Large intestine (tissue), 3 donors: Measurements from ENCODE around the gene C18orf32. TPM values are rescaled to one million over a fixed set of nuclear protein-coding genes. Genes with fewer than 3 reads are reported as not detected.
"Not testable (repeated sequence)": the region's sequence is repeated elsewhere in the genome, so short reads cannot be mapped to it uniquely, and the experiment has no call there.

Experiments used
- DNase-seq, 2 donors: peaks; one replicate each; pipeline versions ENCODE4 v3.0.0 to v3.0.0-alpha.2; 2013
- H3K27ac ChIP-seq: one replicate; pipeline ENCODE4 v1.5.1; 2013; ENCODE audit warnings: low read length
- H3K27me3 ChIP-seq: 2 replicates; pipeline ENCODE4 v1.6.1; 2013; ENCODE audit warnings: low read length; ENCODE audit not compliant: control insufficient read depth, insufficient read depth
- H3K36me3 ChIP-seq: 2 replicates; pipeline ENCODE4 v1.6.1; 2013; ENCODE audit warnings: low read length; ENCODE audit not compliant: control insufficient read depth, insufficient read depth
- H3K4me1 ChIP-seq: one replicate; pipeline ENCODE4 v1.6.1; 2013; ENCODE audit warnings: low read length; ENCODE audit not compliant: control insufficient read depth, insufficient read depth
- H3K4me3 ChIP-seq: one replicate; pipeline ENCODE4 v1.5.1; 2013; ENCODE audit warnings: low read length
- H3K9me3 ChIP-seq: one replicate; pipeline ENCODE4 v1.6.1; 2013; ENCODE audit warnings: mild to moderate bottlenecking, low read depth, low read length, moderate library complexity; ENCODE audit not compliant: control insufficient read depth
- WGBS: methylation state at CpG from one replicate; pipeline ENCODE4 v1.1.5; 2013; ENCODE audit warnings: low lambda C conversion rate; ENCODE audit not compliant: insufficient coverage; 5-methylcytosine and 5-hydroxymethylcytosine counted together
- polyA plus RNA-seq: library from polyadenylated mRNA; unstranded; fragments of 120-200 nt; gene quantifications from one replicate; pipeline ENCODE4 v1.2.1, GENCODE V29; 2013

C18orf32 gene
- polyA plus RNA-seq, 1 donor, result 48.8 TPM

DNA sequence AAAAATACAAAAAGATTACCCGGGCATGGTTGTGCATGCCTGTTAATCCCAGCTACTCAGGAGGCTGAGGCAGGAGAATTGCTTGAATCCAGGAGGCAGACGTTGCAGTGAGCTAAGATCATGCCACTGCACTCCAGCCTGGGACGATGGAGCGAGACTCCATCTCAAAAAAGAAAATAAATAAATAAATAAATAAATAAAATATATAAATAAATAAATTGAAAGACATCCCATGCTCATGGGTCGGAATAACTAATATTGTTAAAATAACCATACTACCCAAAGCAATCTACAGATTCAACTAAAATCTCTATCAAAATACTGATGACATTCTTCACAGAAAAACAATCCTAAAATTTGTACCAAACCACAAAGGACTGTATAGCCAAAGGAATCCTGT lies 19.4 kb upstream of the C18orf32 start:
- not testable (repeated sequence) for H3K27me3 ChIP-seq, H3K27ac ChIP-seq, H3K36me3 ChIP-seq, H3K4me1 ChIP-seq, H3K9me3 ChIP-seq, DNase-seq, H3K4me3 ChIP-seq
- WGBS, result 100% methylated on average over 2 of the region's 5 CpGs

DNA sequence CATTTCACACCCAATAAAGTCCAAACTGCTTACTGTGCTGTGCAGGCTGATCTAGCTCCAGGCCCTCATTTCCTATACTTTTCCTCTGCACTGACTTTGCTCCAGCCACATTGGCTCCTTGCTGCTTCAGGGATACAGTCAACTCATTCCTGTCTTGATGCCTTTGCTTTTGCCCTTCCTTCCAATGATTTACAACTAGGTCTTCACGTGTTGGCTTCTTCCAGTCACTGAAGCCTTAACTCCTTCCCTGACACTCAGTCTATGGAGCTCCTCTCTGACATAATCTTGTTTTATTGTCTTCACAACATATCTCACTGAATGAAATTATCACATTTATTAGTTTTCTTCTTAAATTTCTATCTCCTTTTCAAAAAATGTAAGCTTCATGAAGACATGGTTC lies 16.9 kb upstream of the C18orf32 start:
- H3K4me3 ChIP-seq, result no peak overlapping the region
- no peak overlapping the region for H3K27ac ChIP-seq
- no peaks in the 10 kb centered on the region for H3K9me3 ChIP-seq
- H3K27me3 ChIP-seq, result peaks cover 2% of the 10 kb centered on the region
- WGBS, result 0% methylated on average over 1 of the region's 1 CpG
- DNase-seq, result no peak
- no peaks in the 10 kb centered on the region for H3K36me3 ChIP-seq
- no peaks in the 10 kb centered on the region for H3K4me1 ChIP-seq

DNA sequence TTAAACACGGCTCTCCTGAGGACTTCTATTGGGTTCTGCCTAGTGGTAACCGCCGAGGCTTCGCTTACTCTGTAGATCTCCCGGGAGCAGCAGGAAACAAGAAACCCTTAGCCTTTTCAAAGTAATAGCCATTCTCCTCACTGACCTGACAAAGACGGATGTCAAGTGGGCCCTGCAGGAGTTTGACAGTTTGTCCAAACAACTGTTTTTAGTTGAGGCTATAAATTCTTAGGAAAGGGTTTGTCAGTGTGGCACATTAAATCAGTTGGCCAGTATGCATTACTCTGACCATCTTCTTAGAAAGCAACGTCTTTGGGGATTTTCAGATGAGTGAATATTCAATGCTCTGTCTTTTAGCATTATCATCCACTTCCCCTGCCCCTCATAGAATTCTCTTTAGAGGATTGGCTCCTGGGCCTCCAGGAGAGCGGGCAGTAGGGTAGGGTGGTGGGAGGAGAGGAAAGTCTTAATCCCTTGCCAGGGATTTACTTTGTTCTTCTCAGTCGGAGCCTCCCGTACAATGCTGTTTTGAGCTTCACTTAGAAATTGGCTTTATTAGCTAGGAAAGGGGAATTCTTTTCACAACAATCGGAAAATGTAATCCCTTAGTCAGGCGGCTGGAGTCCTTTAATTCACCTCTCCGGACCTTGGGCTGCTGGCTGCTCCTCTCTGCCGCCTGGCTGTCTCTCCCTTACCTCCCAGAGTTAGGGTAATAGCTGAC lies 13.3 kb upstream of the C18orf32 start:
- H3K36me3 ChIP-seq, result no peaks in the 10 kb centered on the region
- H3K27me3 ChIP-seq, result peaks cover 2% of the 10 kb centered on the region
- H3K9me3 ChIP-seq, result no peaks in the 10 kb centered on the region
- DNase-seq, result no peak
- H3K27ac ChIP-seq, result no peak overlapping the region
- no peaks in the 10 kb centered on the region for H3K4me1 ChIP-seq
- WGBS, result no CpG with 5 or more reads among the region's 14 CpGs
- no peak overlapping the region for H3K4me3 ChIP-seq

DNA sequence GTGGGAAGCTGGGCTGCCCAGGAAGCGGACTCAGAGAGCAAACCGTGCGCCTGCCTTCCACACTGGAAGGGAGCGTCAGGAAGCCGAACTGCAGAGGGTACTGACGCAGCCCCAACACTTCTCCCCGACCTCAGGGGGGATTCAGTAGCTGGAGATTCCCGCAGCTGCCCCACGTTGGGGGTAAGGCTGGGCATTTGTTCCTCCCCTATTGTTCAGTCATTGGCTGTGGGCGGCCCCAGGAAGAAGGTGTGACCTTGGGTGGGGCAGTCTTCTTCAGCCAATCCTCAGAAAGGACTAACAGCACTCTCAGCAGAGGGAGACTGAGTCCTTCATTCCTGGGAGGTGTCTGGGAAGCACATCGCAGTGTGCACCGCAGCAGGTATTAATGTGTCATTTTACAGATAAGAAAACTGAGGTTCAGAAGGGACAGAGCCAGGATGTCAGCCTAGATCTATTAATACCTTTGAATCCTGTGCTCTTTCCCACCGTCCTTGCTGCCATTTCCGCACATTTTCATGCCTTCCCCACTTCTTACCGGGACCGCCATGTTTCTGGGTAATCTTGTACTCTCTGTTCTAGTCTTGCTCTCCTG lies 12.1 kb upstream of the C18orf32 start:
- Histone ChIP-seq H3K27ac (no peak overlapping the region), H3K4me3 (no peak overlapping the region), H3K9me3 (no peaks in the 10 kb centered on the region), H3K27me3 (peaks cover 2% of the 10 kb centered on the region), H3K36me3 (no peaks in the 10 kb centered on the region), H3K4me1 (no peaks in the 10 kb centered on the region)
- WGBS, result 100% methylated on average over 4 of the region's 16 CpGs
- DNase-seq, result no peak

DNA sequence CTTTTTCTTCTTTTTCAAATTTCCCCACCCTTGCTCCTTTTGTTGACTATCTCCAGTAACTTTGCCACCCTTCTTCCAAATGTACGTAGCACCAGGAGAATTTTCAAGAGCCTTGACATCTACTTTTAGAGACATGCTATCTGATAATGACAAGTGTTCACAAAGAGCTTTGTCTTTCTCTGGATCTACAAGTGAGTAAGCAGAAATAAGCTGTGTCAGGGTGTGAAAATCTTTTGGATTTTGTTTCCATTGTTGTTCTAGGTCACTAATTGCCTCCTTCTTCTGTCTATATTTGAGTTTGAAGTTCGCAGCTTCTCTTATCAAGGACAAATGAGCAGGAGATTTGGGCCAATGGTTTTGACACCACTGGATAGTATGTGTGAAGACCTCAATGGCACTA lies 8.4 kb upstream of the C18orf32 start:
- peaks cover 7% of the 10 kb centered on the region for H3K36me3 ChIP-seq
- no peaks in the 10 kb centered on the region for H3K9me3 ChIP-seq
- no peak for DNase-seq
- H3K4me1 ChIP-seq, result peaks cover 6% of the 10 kb centered on the region
- H3K27me3 ChIP-seq, result peaks cover 2% of the 10 kb centered on the region
- 50% methylated on average over 1 of the region's 2 CpGs for WGBS
- H3K4me3 ChIP-seq, result no peak overlapping the region
- no peak overlapping the region for H3K27ac ChIP-seq

DNA sequence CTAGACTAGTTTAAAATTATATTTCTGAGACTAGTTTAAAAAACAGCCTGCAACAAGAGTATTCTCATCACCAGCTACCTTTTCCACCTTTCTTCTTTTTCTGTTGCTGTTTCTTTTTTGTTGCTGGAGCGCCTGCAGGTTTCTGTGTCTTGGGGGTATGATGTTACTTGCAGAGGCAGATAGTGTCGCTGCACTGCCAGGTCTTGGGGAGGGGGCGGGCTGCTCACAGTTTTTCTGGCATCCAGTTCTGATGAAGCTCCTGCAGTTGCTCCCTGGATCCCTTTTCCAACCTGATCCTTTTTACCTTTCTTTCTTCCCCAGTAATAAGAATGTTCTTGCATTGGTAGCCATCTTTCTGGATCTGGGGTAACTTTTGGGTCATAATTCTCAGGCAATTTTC lies 8.0 kb upstream of the C18orf32 start:
- Histone ChIP-seq H3K36me3 (peaks cover 10% of the 10 kb centered on the region), H3K4me1 (peaks cover 6% of the 10 kb centered on the region), H3K27me3 (peaks cover 2% of the 10 kb centered on the region), H3K27ac (no peak overlapping the region), H3K4me3 (no peak overlapping the region), H3K9me3 (no peaks in the 10 kb centered on the region)
- DNase-seq, result no peak
- no CpG with 5 or more reads among the region's 3 CpGs for WGBS

DNA sequence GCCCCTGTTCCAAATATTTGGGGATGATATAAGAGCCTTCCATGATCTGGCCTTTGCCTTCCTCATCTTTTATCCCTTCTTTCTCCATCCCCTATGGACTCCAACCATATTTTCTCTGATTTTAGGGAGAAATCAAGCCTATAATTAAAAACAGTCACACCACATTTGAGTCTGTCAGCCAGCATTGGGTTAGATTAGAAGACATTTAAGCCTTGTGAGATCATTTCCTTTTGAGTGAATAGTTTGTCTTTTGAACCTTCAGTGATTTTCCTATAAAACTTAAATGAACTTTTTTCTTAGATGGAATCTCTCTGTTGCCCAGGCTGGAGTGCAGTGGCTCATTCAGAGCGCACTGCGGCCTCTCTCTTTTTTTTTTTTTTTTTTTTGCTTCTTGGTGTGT lies 7.6 kb upstream of the C18orf32 start:
- H3K4me3 ChIP-seq, result no peak overlapping the region
- peaks cover 6% of the 10 kb centered on the region for H3K4me1 ChIP-seq
- peaks cover 14% of the 10 kb centered on the region for H3K36me3 ChIP-seq
- no peak for DNase-seq
- no peaks in the 10 kb centered on the region for H3K9me3 ChIP-seq
- 100% methylated on average over 2 of the region's 2 CpGs for WGBS
- H3K27me3 ChIP-seq, result peaks cover 2% of the 10 kb centered on the region
- no peak overlapping the region for H3K27ac ChIP-seq

DNA sequence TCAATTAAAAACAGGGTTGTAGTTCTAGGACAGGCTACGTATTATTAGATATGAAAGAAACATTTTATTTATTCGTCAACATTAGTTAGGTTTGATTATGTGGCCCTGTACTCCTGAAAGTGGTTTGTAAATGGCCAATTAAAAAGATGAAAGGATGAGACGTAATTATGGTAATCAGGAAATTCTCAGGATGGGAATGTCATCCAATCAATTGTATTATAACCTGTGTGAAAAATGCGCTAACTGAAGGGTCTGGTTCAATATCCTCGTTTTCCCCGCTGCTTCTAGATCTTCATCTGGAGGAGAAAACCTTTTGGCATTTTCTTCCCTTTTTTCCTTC lies 5.6 kb upstream of the C18orf32 start:
- H3K4me1 ChIP-seq, result peaks cover 6% of the 10 kb centered on the region
- peaks cover 30% of the 10 kb centered on the region for H3K36me3 ChIP-seq
- H3K4me3 ChIP-seq, result no peak overlapping the region
- no peaks in the 10 kb centered on the region for H3K9me3 ChIP-seq
- WGBS, result no CpG with 5 or more reads among the region's 6 CpGs
- H3K27ac ChIP-seq, result no peak overlapping the region
- no peak for DNase-seq
- no peaks in the 10 kb centered on the region for H3K27me3 ChIP-seq

DNA sequence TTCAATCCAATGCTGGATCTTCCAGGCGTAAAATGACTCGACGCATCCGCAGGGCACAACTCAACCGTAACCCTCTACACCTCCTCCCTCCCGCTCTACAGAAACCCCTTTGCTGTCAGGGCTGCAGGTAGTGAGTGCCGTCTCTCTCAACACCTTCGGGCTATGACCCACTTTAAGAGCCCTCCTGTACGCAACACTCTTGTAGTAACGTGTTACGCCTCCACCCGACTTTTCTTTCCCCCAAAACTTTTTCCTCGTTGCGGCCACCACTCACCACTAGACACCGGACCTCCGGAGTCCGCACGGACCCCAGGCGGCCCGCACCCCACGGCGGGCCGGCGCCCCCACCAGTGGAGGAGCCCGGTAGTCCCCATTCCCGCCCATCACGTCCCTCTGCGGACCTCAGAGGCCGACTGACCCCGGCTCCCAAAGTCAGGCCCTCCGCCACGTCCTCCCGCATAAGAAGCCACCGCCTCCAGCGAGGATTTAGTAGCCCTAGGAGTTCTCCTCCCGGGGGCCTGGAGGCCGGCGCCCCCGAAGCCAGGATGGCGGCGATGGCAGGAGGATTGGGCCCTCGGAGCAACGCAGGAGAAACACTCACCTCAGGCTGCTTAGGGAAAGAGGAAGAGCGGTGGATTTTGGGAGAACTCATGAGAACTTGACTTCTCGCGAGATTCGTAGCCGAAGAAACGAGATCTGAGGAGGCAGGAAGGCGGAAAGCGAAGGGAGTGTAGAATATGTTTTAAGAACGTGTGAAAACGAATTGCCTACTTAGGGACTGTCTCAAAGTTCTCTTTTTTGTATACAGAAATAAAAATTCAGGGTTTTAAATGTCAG lies 5.0 kb upstream of the C18orf32 start, which contains the start of gene RPL17:
Gene RPL17, minus strand, starts transcription at position 609 of the 837 bp plus-strand sequence.
- Histone ChIP-seq H3K9me3 (no peaks in the 10 kb centered on the region), H3K36me3 (peaks cover 32% of the 10 kb centered on the region), H3K4me3 (peak within 1 kb of the TSS; percentile 90), H3K4me1 (peaks cover 6% of the 10 kb centered on the region), H3K27ac (peak within 1 kb of the TSS; percentile 84), H3K27me3 (no peaks in the 10 kb centered on the region)
- peak; percentile 97 to 98 for DNase-seq
- WGBS, result 3% methylated on average over 6 of the region's 53 CpGs

DNA sequence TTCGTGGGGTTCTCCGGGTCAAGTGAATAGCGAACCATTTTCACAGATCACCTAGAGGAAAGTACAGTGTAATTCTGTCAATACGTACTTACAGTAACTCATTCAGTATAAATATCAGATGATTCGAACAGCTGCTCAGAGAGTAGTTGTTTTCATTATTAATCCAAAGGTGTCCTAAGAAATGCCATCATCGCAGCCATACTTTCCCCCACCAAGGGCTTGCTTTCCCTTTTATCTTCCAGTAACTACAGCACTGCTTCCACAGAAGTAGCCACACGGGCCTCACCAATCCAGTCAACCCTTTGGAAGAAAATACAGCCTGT lies 4.5 kb upstream of the C18orf32 start:
- no peaks in the 10 kb centered on the region for H3K27me3 ChIP-seq
- no CpG with 5 or more reads among the region's 7 CpGs for WGBS
- peaks cover 6% of the 10 kb centered on the region for H3K4me1 ChIP-seq
- DNase-seq, result no peak
- peak overlapping the region; percentile 84 for H3K27ac ChIP-seq
- peaks cover 32% of the 10 kb centered on the region for H3K36me3 ChIP-seq
- peak overlapping the region; percentile 90 for H3K4me3 ChIP-seq
- H3K9me3 ChIP-seq, result no peaks in the 10 kb centered on the region
